Epithelial cell of esophagus (primary cell): ENCODE measurements around the gene UBR1.
"Not testable (repeated sequence)": the region's sequence is repeated elsewhere in the genome, so short reads cannot be mapped to it uniquely, and the experiment has no call there.

ENCODE experiments used
- DNase-seq: peaks from one replicate; pipeline ENCODE4 v3.0.0; 2010; ENCODE audit warnings: low read depth
- H3K4me3 ChIP-seq: 2 replicates; pipeline ENCODE4 v1.5.1; 2011; ENCODE audit warnings: mild to moderate bottlenecking, low read length, control low read depth
- TF ChIP-seq, protein P1 (sequence below): IDR thresholded peaks from 2 replicates; pipeline ENCODE4 v1.5.1; 2011; ENCODE audit warnings: low read depth, mild to moderate bottlenecking, low read length, control low read depth, inconsistent platforms; ENCODE audit not compliant: insufficient read depth; ENCODE audit errors: missing control alignments

The UBR1 gene

GRCh38 chr15:43143203-43143941, 37.5 kb upstream of the UBR1 start:
- TF ChIP-seq, protein P1, sequence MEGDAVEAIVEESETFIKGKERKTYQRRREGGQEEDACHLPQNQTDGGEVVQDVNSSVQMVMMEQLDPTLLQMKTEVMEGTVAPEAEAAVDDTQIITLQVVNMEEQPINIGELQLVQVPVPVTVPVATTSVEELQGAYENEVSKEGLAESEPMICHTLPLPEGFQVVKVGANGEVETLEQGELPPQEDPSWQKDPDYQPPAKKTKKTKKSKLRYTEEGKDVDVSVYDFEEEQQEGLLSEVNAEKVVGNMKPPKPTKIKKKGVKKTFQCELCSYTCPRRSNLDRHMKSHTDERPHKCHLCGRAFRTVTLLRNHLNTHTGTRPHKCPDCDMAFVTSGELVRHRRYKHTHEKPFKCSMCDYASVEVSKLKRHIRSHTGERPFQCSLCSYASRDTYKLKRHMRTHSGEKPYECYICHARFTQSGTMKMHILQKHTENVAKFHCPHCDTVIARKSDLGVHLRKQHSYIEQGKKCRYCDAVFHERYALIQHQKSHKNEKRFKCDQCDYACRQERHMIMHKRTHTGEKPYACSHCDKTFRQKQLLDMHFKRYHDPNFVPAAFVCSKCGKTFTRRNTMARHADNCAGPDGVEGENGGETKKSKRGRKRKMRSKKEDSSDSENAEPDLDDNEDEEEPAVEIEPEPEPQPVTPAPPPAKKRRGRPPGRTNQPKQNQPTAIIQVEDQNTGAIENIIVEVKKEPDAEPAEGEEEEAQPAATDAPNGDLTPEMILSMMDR, result no peak
- H3K4me3 ChIP-seq, result no peak overlapping the region
- DNase-seq, result peak; percentile 17

DNA sequence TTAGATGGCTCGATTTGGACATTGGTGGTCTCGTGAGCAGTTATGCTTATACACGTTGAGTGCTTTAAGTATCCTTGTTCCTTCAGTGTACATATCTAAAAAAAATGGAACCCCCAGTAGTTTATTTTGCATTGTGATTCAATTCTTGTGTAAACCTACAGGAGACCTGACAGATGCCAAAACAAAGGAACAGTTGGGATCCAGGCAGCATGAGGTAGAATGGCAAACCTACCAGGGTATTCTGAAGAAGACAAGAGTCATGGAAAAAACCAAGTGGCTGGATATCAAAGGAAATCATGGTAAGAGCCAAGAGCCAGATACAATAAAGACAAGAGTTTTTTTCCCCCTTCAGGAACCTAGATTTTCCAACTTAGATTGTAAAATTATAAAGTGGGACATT, 29.5 kb upstream of the UBR1 start:
- H3K4me3 ChIP-seq, result no peak overlapping the region
- DNase-seq, result no peak
- TF ChIP-seq, protein P1, result no peak

GRCh38 chr15:43134157-43134635, 28.4 kb upstream of the UBR1 start:
- peak; percentile 16 for DNase-seq
- peak overlapping the region; percentile 72 for H3K4me3 ChIP-seq
- TF ChIP-seq, protein P1, result no peak

DNA sequence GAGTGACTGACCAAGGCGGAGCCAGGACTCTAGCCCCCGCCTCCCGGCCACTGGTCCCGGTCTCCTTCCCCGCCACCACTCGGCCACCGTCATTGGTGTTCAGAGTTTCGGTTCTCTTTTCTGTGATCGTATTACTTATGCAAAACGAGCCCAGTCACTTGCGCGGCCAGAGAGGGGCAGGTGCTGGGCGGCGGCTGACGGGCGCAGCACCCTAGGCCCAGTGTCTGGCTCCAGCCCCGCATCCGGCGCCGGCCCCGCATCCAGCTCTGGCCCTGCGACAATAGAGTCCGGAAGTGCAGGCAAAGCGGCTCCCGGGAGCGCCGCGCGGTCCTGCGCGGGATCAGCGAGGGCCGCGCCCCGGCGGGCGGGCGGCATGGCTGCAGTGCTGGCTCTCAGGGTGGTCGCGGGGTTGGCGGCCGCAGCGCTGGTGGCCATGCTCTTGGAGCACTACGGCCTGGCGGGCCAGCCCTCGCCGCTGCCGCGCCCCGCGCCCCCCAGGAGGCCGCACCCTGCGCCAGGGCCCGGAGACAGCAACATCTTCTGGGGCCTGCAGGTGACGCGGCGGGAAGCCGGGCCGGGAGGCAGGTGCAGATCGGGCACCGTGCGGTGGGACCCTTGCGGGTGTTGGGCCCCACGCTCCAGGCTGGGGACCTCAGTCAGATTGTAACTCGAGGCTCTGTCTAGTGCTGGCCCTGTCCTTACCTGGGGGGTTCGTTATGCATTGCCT, 27.8 kb upstream of the UBR1 start, which contains the start of gene TMEM62:
Gene TMEM62, plus strand, starts transcription at position 157 of the 727 bp plus-strand sequence. Its CDS starts 217 bp downstream, at position 374.
- TF ChIP-seq, protein P1, result no peak
- H3K4me3 ChIP-seq, result peak within 1 kb of the TSS; percentile 72
- DNase-seq, result peak; percentile 58

GRCh38 chr15:43132830-43133429, 27.1 kb upstream of the UBR1 start:
- peak overlapping the region; percentile 72 for H3K4me3 ChIP-seq
- TF ChIP-seq, protein P1, result no peak
- DNase-seq, result peak; percentile 8

GRCh38 chr15:43128980-43129335, 23.1 kb upstream of the UBR1 start:
- H3K4me3 ChIP-seq, result no peak overlapping the region
- TF ChIP-seq, protein P1, result no peak
- DNase-seq, result no peak

DNA sequence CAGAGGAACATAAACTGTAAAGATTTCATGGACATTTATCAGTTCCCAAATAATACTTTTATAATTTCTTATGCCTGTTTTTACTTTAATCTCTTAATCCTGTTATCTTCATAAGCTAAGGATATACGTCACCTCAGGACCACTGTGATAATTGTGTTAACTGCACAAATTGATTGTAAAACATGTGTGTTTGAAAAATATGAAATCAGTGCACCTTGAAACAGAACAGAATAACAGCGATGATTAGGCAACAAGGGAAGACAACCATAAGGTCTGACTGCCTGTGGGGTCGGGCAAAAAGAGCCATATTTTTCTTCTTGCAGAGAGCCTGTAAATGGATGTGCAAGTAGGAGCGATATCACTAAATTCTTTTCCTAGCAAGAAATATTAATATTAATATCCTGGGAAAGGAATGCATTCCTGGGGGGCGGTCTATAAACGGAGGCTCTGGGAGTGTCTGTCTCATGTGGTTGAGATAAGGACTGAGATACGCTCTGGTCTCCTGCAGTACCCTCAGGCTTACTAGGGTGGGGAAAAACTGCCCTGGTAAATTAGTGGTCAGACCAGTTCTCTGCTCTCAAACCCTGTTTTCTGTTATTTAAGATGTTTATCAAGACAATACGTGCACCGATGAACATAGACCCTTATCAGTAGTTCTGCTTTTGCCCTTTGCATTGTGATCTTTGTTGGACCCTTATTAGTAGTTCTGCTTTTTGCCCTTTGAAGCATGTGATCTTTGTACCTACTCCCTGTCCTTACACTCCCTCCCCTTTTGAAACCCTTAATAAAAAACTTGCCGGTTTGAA, 22.5 kb upstream of the UBR1 start:
- not testable (repeated sequence) for DNase-seq

More for the DNA sequence above, 22.5 kb upstream of the UBR1 start:
- H3K4me3 ChIP-seq, result not testable (repeated sequence)
